GM18499 (cell line): ENCODE measurements around the gene CBFA2T3.

ENCODE experiments used
- ATAC-seq: cut with Tn5 transposase; IDR thresholded peaks from one replicate; pipeline ENCODE4 v1.9.1; 2021; ENCODE audit warnings: moderate number of reproducible peaks; ENCODE audit not compliant: insufficient read depth, unreplicated experiment

Gene CBFA2T3

GRCh38 chr16:88883117-88883895 lies 93.7 kb downstream of the CBFA2T3 start:
- ATAC-seq = no peak

GRCh38 chr16:88882358-88883030 lies 94.5 kb downstream of the CBFA2T3 start:
- no peak for ATAC-seq

GRCh38 chr16:88881675-88882357 lies 95.2 kb downstream of the CBFA2T3 start:
- no peak for ATAC-seq

DNA sequence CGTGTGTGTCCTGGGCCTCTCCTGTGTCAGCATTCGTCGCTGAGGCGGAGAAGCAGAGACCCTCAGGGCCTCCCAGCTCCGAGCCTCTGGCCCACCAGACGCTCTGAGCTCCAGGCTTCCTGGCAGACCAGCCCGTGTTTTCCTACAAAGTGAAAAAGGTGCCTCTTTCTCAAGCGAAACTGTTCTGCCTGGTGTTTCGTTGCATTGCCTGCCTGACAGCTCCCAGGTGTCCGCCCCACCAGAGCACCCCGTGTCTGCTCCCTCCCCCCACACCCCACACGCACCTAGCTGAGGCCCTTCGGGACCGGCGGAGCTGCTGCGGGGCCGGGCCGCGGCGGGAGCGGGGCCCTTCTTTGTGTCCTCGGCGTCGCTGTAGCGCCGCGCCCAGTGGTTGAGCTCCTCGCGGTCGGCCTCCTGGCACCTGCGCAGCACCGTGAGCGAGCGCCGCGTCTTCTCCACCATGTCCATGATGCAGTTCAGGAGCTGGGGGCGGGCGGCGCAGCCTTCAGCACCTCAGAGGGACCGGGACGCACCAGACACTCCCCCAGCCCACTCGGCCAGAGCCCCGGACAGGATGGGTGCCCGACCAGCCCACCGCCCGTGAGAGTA lies 95.9 kb downstream of the CBFA2T3 start:
- ATAC-seq = no peak

- no peak for ATAC-seq
Measured at GRCh38 chr16:88880226-88881006, 96.6 kb downstream of the CBFA2T3 start.

DNA sequence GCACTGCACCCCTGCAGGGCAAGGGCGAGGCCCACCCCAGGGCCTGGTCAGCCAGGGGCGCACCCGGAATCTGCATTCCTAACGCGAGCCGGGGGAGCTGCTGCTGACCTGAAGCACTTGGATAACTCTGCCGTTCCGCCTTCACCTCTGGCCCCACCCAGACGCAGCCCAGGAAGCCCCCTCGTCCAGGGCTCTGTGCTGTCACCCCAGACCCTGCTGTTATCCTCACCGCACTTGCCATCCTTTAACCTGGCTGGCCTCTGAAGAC lies 97.3 kb downstream of the CBFA2T3 start:
- no peak for ATAC-seq

GRCh38 chr16:88878967-88879787 lies 97.8 kb downstream of the CBFA2T3 start:
- no peak for ATAC-seq

- ATAC-seq = no peak
Measured at GRCh38 chr16:88878356-88878755, 98.7 kb downstream of the CBFA2T3 start.

DNA sequence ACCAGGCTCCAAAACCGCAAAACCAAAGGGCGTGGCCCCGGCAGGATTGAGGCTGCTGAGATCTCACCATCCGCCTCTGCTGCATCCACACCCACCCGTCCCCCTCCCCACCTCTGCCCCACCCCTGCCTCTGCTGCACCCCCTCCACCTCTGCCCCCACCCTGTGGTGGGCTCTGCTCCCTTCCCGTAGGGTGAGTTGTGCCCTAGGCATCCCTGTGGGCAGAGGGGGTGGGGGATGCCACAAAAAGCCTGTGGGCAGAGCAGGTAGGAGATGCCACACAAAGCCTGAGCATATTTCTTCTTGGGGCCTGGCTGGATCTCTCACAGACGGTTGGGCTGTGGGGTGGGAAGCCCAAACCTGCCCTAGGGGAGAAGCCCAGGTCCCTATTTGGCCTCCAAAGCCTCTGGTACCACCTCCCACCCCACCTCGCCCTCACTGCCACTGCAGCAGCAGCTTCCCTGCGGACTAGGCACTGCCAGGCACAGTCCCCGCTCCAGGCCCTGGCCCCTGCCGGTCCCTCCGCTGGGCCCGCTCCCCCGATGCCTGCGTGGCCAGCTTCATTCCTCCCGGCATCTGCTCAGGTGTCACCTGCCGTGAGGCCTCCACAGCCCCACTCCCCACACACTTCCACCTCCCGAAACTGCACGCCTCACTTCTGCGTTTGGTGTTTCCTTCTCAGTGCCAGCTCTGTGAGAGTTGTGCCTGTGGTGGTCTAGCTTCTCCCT lies 99.3 kb downstream of the CBFA2T3 start:
- no peak for ATAC-seq

DNA sequence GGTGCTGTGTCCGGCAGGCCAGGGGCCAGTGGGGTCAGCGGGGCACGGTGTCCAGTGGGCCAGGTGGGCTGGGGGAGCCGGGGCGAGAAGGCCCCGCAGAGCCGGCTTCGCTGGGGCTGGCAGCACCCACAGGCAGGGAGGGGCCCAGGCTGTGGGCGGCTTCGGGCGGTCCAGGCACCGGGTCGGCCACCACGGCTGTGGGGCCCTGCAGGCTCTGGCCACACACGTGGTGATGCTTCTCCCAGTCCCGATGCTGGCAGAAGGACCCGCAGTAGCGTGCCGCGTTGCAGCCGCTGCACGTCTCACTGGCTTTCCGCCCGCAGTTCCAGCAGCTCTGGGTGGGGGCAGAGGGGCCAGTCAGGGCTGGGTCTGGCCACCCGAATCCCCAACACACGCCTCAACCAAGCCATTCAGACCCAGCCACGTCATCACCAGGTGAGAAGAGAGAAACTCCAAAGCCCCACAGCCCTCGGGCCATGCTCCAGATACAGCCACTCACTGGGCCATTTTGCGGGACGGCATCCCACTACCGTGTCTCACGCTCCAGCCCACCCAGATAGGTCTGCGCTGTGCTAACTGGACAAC lies 100.0 kb downstream of the CBFA2T3 start:
- ATAC-seq = no peak

GRCh38 chr16:88875703-88876234 lies 101.2 kb downstream of the CBFA2T3 start:
- ATAC-seq = no peak

DNA sequence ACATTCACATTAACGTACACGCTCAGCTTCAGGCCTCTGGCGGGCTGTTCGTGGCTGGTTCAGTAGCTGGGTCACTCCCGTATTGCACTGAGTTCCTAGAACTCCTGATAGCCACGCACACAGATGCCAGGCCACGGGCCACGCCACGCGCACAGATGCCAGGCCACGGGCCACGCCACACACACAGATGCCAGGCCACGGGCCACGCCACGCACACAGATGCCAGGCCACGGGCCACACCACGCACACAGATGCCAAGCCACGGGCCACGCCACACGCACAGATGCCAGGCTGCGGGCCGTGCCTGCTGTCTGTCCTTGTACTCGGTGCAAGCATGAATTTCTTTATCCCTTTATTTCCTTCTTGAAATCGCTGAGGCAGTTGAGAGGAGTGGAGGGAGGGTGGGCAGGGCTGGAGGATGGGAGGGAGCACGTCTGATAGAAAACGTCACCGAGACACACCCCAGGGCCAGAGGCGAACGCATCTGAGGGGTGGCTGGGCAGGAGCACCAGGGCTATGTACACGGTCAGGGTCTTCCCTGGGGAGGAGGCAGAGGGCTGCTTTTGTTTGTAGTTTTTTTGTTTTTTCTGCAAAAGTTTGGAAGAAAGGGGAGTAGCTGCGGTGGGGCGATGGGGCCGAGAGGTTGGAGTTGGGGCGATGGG lies 101.9 kb downstream of the CBFA2T3 start:
- ATAC-seq = no peak

DNA sequence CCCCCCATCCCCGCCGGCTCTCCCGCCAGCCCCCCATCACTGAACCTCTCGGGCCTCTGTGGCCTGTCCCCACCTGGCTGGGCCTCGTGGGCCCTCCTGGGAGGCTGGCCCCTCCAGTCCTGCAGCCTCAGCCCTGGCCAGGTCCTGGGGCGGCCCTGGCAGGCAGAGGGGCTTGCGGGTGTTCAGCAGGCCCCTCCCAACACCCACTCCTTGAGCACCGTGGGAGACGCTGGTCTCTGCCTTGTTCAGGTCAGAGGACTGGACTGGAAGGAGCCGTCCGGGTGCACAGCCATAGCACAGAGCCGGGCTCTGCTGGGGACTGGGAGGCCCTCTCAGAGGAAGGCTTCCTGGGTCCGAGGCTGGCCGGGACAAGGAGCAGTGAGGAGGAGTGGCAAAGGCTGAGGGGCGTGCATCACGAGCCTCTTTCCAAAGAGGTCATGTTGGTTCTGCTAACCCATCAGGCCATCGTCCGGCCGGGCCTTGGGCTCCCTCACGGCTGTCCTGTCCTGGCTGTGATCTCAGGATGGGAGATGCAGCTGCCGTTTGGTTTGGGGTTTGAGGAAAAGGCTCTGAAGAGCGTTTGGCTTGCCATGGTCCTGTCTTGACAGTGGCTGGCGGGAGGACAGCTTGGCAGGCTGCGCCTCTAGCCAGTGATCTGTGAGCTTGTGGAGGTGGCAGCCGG lies 104.2 kb downstream of the CBFA2T3 start:
- no peak for ATAC-seq

DNA sequence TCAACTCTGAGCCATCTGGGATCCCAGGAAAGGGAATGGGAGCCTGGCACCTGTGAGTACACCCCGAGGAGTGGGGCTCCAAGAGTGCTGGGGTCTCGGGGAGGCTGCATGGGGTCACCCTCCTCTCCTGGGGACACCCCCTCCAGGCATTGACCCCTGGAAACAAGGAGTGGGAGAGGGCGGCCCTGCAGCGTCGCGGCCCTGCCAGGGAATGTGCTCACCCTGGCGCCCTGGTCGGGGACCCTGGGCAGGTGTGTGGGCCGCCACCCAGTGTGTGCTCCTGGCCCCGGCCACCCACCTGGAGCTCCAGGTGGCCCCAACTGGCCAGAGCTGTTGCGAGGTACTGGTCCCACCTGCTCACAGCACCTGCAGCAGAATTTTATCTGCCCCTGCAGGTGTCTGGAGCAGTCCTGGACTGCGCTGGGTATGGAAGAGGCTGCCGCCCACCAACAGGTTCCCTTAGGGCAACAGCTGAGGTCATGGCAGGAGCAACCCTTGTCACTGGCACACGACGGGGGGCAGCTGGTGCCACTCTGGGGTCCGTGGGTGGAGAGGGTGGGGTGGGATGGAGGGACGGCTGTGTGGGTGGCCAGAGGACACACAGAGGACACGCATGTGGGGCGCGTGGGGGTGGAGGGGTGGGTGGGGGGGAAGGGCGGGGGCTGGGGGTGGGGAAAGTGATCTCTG lies 105.1 kb downstream of the CBFA2T3 start:
- no peak for ATAC-seq

GRCh38 chr16:88871349-88871702 lies 105.7 kb downstream of the CBFA2T3 start:
- ATAC-seq = no peak

DNA sequence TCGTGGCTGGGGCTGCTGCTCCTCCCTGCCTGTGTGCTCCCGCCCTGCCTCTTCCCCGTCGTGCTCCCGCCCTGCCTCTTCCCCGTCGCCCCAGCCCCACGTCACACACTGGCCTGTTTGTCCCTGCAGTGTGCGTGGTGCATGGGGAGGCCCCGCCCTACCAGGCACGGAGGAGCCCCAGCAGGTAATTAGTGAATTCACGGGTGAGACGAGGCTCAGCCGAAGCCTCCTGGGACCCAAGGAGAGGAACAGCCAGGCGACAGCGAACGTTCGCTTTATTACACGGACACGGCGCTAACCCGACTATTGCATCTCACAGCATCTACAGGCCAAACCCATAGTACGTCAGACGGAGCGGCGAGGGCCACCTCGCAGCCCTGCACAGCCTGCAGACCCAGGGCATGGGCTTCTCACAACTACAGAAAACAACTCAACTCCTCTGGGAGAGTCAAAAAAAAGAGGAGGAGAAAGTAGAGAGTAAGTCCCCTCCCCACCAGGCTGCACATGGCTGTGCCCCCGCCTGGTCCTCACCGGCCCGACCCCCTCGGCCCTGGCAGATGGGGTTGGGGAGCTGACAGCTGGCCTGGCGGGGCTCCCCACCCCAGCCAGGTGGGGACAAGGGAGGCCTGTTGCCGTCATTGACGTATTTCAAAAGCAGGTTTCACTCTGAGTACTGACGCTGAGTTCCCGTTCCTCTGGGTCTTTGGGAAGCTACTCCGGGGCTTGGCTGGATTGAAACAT lies 106.2 kb downstream of the CBFA2T3 start:
- no peak for ATAC-seq
